Endothelial cell of umbilical vein (primary cell): Measurements from ENCODE around the gene JMJD6.

ENCODE experiments used
- JUN ChIP-seq: IDR thresholded peaks from 2 replicates; pipeline ENCODE4 v1.6.1; 2011; ENCODE audit warnings: borderline replicate concordance, low read depth; ENCODE audit not compliant: insufficient read length, insufficient read depth
- TF ChIP-seq, protein P1 (sequence below), 2 donors: IDR thresholded peaks; 1 replicate in 1 of 2; 2 replicates in 1 of 2; pipeline ENCODE4 v1.5.1; 2011; ENCODE audit warnings: low read length in 2 of 2, mild to moderate bottlenecking in 2 of 2, moderate library complexity in 2 of 2, control low read depth in 1 of 2, inconsistent platforms in 1 of 2, low read depth in 1 of 2; ENCODE audit not compliant: insufficient read depth in 1 of 2; ENCODE audit errors: extremely low read depth in 1 of 2

DNA sequence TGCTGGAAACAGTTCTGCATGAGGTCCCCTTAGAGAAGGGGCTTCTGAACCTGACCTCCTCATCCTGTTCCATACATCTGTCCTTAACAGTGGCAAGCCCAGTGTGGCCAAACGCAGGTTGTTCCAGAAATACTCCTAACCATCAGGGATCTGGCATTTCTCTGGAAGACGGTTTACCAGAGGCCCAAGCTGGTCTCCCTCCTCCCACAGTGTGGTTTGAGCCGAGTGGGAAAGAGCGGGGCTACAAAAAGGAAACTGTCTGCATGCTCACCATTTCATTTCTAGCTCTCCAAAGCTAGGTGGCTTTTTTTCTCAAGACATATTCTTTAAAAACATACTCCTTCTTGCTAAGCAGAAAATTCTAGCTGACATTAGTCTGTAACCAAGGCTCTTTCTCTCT lies 21.6 kb downstream of the JMJD6 start:
- TF ChIP-seq, protein P1, sequence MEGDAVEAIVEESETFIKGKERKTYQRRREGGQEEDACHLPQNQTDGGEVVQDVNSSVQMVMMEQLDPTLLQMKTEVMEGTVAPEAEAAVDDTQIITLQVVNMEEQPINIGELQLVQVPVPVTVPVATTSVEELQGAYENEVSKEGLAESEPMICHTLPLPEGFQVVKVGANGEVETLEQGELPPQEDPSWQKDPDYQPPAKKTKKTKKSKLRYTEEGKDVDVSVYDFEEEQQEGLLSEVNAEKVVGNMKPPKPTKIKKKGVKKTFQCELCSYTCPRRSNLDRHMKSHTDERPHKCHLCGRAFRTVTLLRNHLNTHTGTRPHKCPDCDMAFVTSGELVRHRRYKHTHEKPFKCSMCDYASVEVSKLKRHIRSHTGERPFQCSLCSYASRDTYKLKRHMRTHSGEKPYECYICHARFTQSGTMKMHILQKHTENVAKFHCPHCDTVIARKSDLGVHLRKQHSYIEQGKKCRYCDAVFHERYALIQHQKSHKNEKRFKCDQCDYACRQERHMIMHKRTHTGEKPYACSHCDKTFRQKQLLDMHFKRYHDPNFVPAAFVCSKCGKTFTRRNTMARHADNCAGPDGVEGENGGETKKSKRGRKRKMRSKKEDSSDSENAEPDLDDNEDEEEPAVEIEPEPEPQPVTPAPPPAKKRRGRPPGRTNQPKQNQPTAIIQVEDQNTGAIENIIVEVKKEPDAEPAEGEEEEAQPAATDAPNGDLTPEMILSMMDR (IDR thresholded peaks at IDR 0.05; ENCODE audit: extremely low read depth in 1 of 2, insufficient read depth in 1 of 2, low read depth in 1 of 2, low read length in 2 of 2) = no peak
- TF ChIP-seq JUN = no peak
